GM12878 (cell line): ENCODE data around the gene CD82. TPM values are rescaled to one million over a fixed set of nuclear protein-coding genes. Genes with fewer than 3 reads are reported as not detected.

Experiments
- ATAC-seq: fragments of 200-7000 bp; cut with Tn5 transposase; 3 replicates; pipeline ENCODE4 v1.9.1; 2020; ENCODE audit warnings: mild to moderate bottlenecking, moderate library complexity
- BruUV-seq: library from RNA; stranded (reverse); fragments of 400-500 nt; replicated peaks from 2 replicates; lab custom pipeline; 2021; lab: Mats Ljungman, UMichigan
- CTCF ChIA-PET: fragments of 300-600 bp; sonication (Branson Sonifier 250); formaldehyde crosslinking; extraction: SDS; loops from one replicate; lab custom pipeline; 2021; ENCODE audit warnings: inconsistent platforms; lab: Yijun Ruan, JAX
- POLR2A ChIA-PET: fragments of 350-600 bp; formaldehyde crosslinking; extraction: SDS; loops from one replicate; lab custom pipeline; 2021; ENCODE audit warnings: inconsistent platforms; lab: Charles Lee
- RAD21 ChIA-PET: fragments of 300-600 bp; sonication (Branson Sonifier 250); formaldehyde crosslinking; loops from one replicate; lab custom pipeline; 2023; ENCODE audit warnings: antibody characterized with exemption; ENCODE audit not compliant: unreplicated experiment; lab: Charles Lee
- SMC1A ChIA-PET: fragments of 300-600 bp; sonication (Branson Sonifier 250); formaldehyde crosslinking; loops from one replicate; lab custom pipeline; 2023; ENCODE audit not compliant: unreplicated experiment, uncharacterized antibody; lab: Charles Lee
- DNase-seq: peaks from one replicate; pipeline ENCODE4 v3.0.0-alpha.2; 2011; ENCODE audit warnings: low read depth, low spot score
- FAIRE-seq: peaks from 3 replicates; lab custom pipeline; 2011; peaks lifted over from hg19 to GRCh38; lab: Jason Lieb, UNC
- H2AFZ ChIP-seq: 2 replicates; pipeline ENCODE4 v1.6.0; 2011; ENCODE audit warnings: low read depth, low read length, control low read depth; ENCODE audit not compliant: control insufficient read depth
- H3K27ac ChIP-seq: 2 replicates; pipeline ENCODE4 v1.5.1; 2011; ENCODE audit warnings: control low read depth; ENCODE audit not compliant: control insufficient read depth, insufficient read depth
- H3K27me3 ChIP-seq, 2 experiments: replicated peaks in 1 of 2; 2 replicates each; pipeline versions ENCODE4 v1.6.0 to v1.6.1; 2011; ENCODE audit warnings: low read length in 1 of 2; ENCODE audit not compliant: control insufficient read depth in 2 of 2, insufficient read depth in 2 of 2
- H3K36me3 ChIP-seq, 2 experiments: 2 replicates each; pipeline ENCODE4 v1.5.1; 2011; ENCODE audit warnings: low read length in 1 of 2; ENCODE audit not compliant: control insufficient read depth in 2 of 2, insufficient read depth in 2 of 2
- H3K4me1 ChIP-seq: 2 replicates; pipeline ENCODE4 v1.6.1; 2011; ENCODE audit warnings: mild to moderate bottlenecking, low read length, moderate library complexity, mixed read lengths; ENCODE audit not compliant: control insufficient read depth, insufficient read depth
- H3K4me2 ChIP-seq: 2 replicates; pipeline ENCODE4 v1.6.0; 2011; ENCODE audit warnings: control low read depth; ENCODE audit not compliant: control insufficient read depth, insufficient read depth
- H3K4me3 ChIP-seq: fragments of 200-600 bp; sonication (generic); 2 replicates; pipeline ENCODE4 v1.5.1; 2016
- H3K79me2 ChIP-seq: 2 replicates; pipeline ENCODE4 v1.6.0; 2011; ENCODE audit warnings: low read length; ENCODE audit not compliant: control insufficient read depth, insufficient read depth
- H3K9ac ChIP-seq: 2 replicates; pipeline ENCODE4 v1.8.0; 2011; ENCODE audit warnings: low read length, control low read depth, mixed read lengths; ENCODE audit not compliant: control insufficient read depth, insufficient read depth
- H3K9me3 ChIP-seq: replicated peaks from 3 replicates; pipeline ENCODE4 v1.5.1; 2011; ENCODE audit warnings: mild to moderate bottlenecking, low read length; ENCODE audit not compliant: control insufficient read depth, insufficient read depth
- H4K20me1 ChIP-seq: 2 replicates; pipeline ENCODE4 v1.6.0; 2011; ENCODE audit not compliant: control insufficient read depth, insufficient read depth
- ASH2L ChIP-seq: fragments of 300-600, 200-600 bp; sonication (generic); IDR thresholded peaks from 2 replicates; pipeline ENCODE4 v1.6.1; 2017; ENCODE audit warnings: low read depth, mild to moderate bottlenecking, borderline replicate concordance
- CBX5 ChIP-seq: sonication (generic); IDR thresholded peaks from 2 replicates; pipeline ENCODE4 v1.6.1; 2016; ENCODE audit warnings: low read depth, moderate library complexity, mild to moderate bottlenecking, inconsistent platforms
- CEBPB ChIP-seq, 2 experiments: fragments of 150-350 bp in 1 of 2; IDR thresholded peaks; 2 replicates each; pipeline ENCODE4 v1.6.1; 2012 to 2014; ENCODE audit warnings: low read depth in 2 of 2, low read length in 2 of 2, borderline replicate concordance in 1 of 2, inconsistent platforms in 1 of 2
- ETV6 ChIP-seq, 2 experiments: fragments of 450-650 bp in 1 of 2; IDR thresholded peaks in 1 of 2; conservative IDR thresholded peaks in 1 of 2; 2 replicates each; pipeline ENCODE4 v1.6.1; 2014; ENCODE audit warnings: antibody characterized with exemption in 1 of 2, borderline replicate concordance in 1 of 2, low read depth in 1 of 2, mild to moderate bottlenecking in 1 of 2, moderate library complexity in 1 of 2
- HDAC2 ChIP-seq: fragments of 200-600 bp; sonication (generic); IDR thresholded peaks from 2 replicates; pipeline ENCODE4 v1.6.1; 2017
- HDAC6 ChIP-seq: fragments of 200-600 bp; sonication (generic); IDR thresholded peaks from one replicate; pipeline ENCODE4 v1.8.0; 2017; ENCODE audit warnings: antibody characterized with exemption; ENCODE audit not compliant: unreplicated experiment
- MTA3 ChIP-seq: IDR thresholded peaks from 2 replicates; pipeline ENCODE4 v1.6.1; 2012; ENCODE audit warnings: low read length, inconsistent platforms, borderline replicate concordance
- PAX5 ChIP-seq: IDR thresholded peaks from 2 replicates; pipeline ENCODE4 v1.6.1; 2011; ENCODE audit warnings: low read depth, low read length, borderline replicate concordance
- POLR2A ChIP-seq: IDR thresholded peaks from 2 replicates; pipeline ENCODE4 v1.6.1; 2011; ENCODE audit warnings: low read depth, mild to moderate bottlenecking, low read length
- PRDM15 ChIP-seq: fragments of 450-650 bp; formaldehyde crosslinking; IDR thresholded peaks from 2 replicates; pipeline ENCODE4 v1.4.0; 2020; ENCODE audit warnings: mild to moderate bottlenecking, moderate library complexity
- SMAD1 ChIP-seq: fragments of 450-650 bp; IDR thresholded peaks from 2 replicates; pipeline ENCODE4 v1.6.1; 2018; ENCODE audit warnings: mild to moderate bottlenecking, low read depth; ENCODE audit not compliant: partially characterized antibody
- SMC3 ChIP-seq: IDR thresholded peaks from 2 replicates; pipeline ENCODE4 v1.6.1; 2011; ENCODE audit warnings: low read length, improper control_type of control experiment, borderline replicate concordance
- SUPT20H ChIP-seq: IDR thresholded peaks from 2 replicates; pipeline ENCODE4 v1.6.1; 2011; ENCODE audit warnings: low read depth, mild to moderate bottlenecking, low read length, moderate library complexity, borderline replicate concordance; ENCODE audit not compliant: control insufficient read depth
- TBL1XR1 ChIP-seq: IDR thresholded peaks from 2 replicates; pipeline ENCODE4 v1.6.1; 2012; ENCODE audit warnings: low read depth, low read length, improper control_type of control experiment
- WGBS: methylation state at CpG from one replicate; pipeline ENCODE4 v1.1.6; 2016; ENCODE audit warnings: low lambda C conversion rate; ENCODE audit not compliant: insufficient replicate concordance, insufficient coverage; ENCODE audit errors: missing lambda C conversion rate; 5-methylcytosine and 5-hydroxymethylcytosine counted together
- in situ Hi-C: fragments of 300-500 bp; cut with MboI; formaldehyde crosslinking; loops from 9 replicates; pipeline ENCODE4 v1.14.3; 2018; ENCODE audit warnings: mixed read lengths
- intact Hi-C: fragments of 100-400 bp; cut with micrococcal nuclease; formaldehyde crosslinking; loops from one replicate; pipeline ENCODE4 v1.14.2; 2022; ENCODE audit not compliant: unreplicated experiment
- polyA plus RNA-seq, 11 experiments: library from polyadenylated mRNA; depleted of rRNA in 4 of 11; unstranded in 6 of 11; stranded (reverse) in 5 of 11; fragments of >200 nt; fragmentation: Nextera tagmentation in 4 of 11; fragmentation: Illumina TruSeq in 1 of 11; extraction: Ambion mirVana in 4 of 11; extraction: Trizol in 1 of 11; gene quantifications; 1 replicate in 1 of 11; 2 replicates in 10 of 11; pipeline versions ENCODE4 v1.2.1 to v1.2.3, GENCODE V29; 2011 to 2016; ENCODE audit warnings: inconsistent platforms in 2 of 11, missing spikeins in 2 of 11, low read depth in 1 of 11
- total RNA-seq, 4 experiments: library from RNA; depleted of rRNA in 3 of 4; stranded (reverse); fragments of >200 nt in 3 of 4; fragmentation: Illumina TruSeq in 1 of 4; extraction: Trizol in 1 of 4; gene quantifications; 2 replicates each; pipeline versions ENCODE4 v1.2.1 to v1.2.3, GENCODE V29; 2013 to 2021

CD82 gene
- total and polyA plus RNA-seq, 10 of the 15 experiments (the other 5 are each of a cell fraction or from before 2014, with no cell fraction given) = 5.2 to 180 (median 84.7) TPM

- Histone ChIP-seq H3K27me3 (0 out of 4 replicates have a peak, but pooled peaks cover 0 to 4% of the 10 kb centered on the region in 2 experiments), H3K79me2 (no peaks in the 10 kb centered on the region), H3K4me2 (no peak overlapping the region), H3K4me3 (no peak overlapping the region), H3K9me3 (no peaks in the 10 kb centered on the region), H2AFZ (no peak overlapping the region), H3K27ac (no peak overlapping the region), H4K20me1 (no peaks in the 10 kb centered on the region), H3K36me3 (no peaks in the 10 kb centered on the region), H3K9ac (no peak overlapping the region), H3K4me1 (peaks cover 4% of the 10 kb centered on the region; the same call in 1 of the 2 replicates)
- FAIRE-seq (no peak), DNase-seq (no peak), ATAC-seq (no peak)
- no TSS peak for BruUV-seq
- TF ChIP-seq SMAD1 = no peak
- TF ChIP-seq PAX5 = no peak
- intact Hi-C loops = no loop called here
- ChIA-PET RAD21 (interaction anchor here (1.2 kb wide), 1 partner anchor 89 kb away, joined by 4 read pairs; no protein-coding TSS in a partner anchor), CTCF (interaction anchor here (1.4 kb wide), 1 partner anchor 12 kb away, joined by 4 read pairs; no protein-coding TSS in a partner anchor), SMC1A (no interaction called here), POLR2A (no interaction called here)
- in situ Hi-C loops = no loop called here
- 51% methylated on average over 8 of the region's 8 CpGs for WGBS
Observed at GRCh38 chr11:44528103-44528502, 37.4 kb upstream of the CD82 start.

GRCh38 chr11:44528581-44528980 is 36.9 kb upstream of the CD82 start:
- RAD21 ChIA-PET = no interaction called here
- H3K4me2 ChIP-seq = no peak overlapping the region
- no peak overlapping the region for H3K27ac ChIP-seq
- no peaks in the 10 kb centered on the region for H3K36me3 ChIP-seq
- no TSS peak for BruUV-seq
- H2AFZ ChIP-seq = no peak overlapping the region
- FAIRE-seq = no peak
- no peak for DNase-seq
- 33% methylated on average over 2 of the region's 2 CpGs for WGBS
- peaks cover 4% of the 10 kb centered on the region; the same call in 1 of the 2 replicates for H3K4me1 ChIP-seq
- intact Hi-C loops (no loop called here), in situ Hi-C loops (no loop called here)
- SMC1A ChIA-PET = interaction anchor here (1.3 kb wide), 1 partner anchor 27 kb away, joined by 4 read pairs; no protein-coding TSS in a partner anchor
- H4K20me1 ChIP-seq = no peaks in the 10 kb centered on the region
- POLR2A ChIA-PET = no interaction called here
- no peak overlapping the region for H3K4me3 ChIP-seq
- CTCF ChIA-PET = interaction anchor here (1.3 to 1.4 kb wide), 2 partner anchors 11 to 242 kb away, joined by 3 to 4 read pairs; no protein-coding TSS in a partner anchor
- ATAC-seq = no peak
- H3K27me3 ChIP-seq = 0 out of 4 replicates have a peak, but pooled peaks cover 0 to 4% of the 10 kb centered on the region in 2 experiments
- no peaks in the 10 kb centered on the region for H3K79me2 ChIP-seq
- no peak overlapping the region for H3K9ac ChIP-seq
- no peaks in the 10 kb centered on the region for H3K9me3 ChIP-seq
- TF ChIP-seq ASH2L (no peak), CEBPB (IDR thresholded peaks at IDR 0.05; ENCODE audit: borderline replicate concordance in 1 of 2, low read depth in 2 of 2, low read length in 2 of 2) (no peak), ETV6 (conservative IDR thresholded peaks at IDR 0.05 in 1 of 2, IDR thresholded peaks at IDR 0.05 in 1 of 2; ENCODE audit: borderline replicate concordance in 1 of 2, low read depth in 1 of 2) (no peak), CBX5 (no peak), HDAC2 (no peak), HDAC6 (no peak), TBL1XR1 (no peak), PRDM15 (CRISPR knock-in tag) (no peak), POLR2A (no peak), SMC3 (no peak), SUPT20H (no peak), MTA3 (no peak)
